GM18517 (cell line): Measurements from ENCODE around the gene MNAT1.
"Not testable (repeated sequence)": the region's sequence is repeated elsewhere in the genome, so short reads cannot be mapped to it uniquely, and the experiment has no call there.

Experiments used
- ATAC-seq: cut with Tn5 transposase; IDR thresholded peaks from one replicate; pipeline ENCODE4 v1.9.1; 2021; ENCODE audit warnings: mild to moderate bottlenecking, moderate library complexity; ENCODE audit not compliant: unreplicated experiment

The MNAT1 gene

DNA sequence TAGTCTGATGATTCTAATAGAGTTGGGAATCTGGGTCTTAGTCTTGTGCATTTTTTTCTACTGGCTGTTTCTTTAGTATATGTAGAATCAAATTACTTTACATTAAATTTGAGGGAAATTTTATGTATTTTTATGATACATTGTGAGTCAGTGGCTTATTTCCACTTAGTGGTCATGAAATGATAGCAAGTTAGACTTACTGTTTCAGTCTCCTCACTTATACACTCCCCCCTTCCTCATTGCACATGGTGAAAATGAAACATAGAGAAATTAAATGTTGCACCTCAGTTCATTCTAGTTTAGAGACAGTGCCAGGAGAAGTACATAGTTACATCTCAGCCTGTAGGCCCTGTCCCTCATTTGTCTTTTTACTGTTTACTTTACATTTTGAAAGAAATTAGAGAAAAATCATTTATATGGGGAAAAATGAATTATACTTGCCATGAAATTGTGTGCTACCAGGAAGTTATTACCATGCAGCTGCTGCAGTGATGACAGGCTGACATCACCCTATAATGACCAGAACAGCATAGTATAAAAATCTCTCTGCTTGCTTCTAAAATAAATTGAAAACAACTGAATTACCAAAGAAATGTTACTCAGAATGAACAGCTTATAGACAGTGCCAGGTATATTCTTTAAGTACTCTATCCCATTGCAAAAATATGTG is 133.1 kb downstream of the MNAT1 start:
- ATAC-seq, result no peak

DNA sequence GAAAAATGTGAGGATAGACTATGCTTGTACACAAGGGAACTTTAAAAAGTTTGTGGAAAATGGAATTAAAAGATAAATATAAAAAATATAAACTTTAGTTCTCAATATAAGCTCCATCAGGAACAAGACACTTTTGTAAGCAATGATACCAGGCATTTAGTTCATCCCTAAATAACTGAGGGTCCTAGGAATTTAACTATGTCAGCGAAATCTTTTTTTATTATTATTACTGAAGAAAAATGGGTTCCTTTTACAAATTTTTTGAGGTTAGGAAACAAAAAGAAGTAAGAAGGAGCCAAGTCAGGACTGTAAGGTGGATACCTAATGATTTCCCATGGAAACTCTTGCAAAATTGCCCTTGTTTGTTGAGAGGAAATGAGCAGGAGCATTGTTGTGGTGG is 143.6 kb downstream of the MNAT1 start:
- ATAC-seq, result no peak

DNA sequence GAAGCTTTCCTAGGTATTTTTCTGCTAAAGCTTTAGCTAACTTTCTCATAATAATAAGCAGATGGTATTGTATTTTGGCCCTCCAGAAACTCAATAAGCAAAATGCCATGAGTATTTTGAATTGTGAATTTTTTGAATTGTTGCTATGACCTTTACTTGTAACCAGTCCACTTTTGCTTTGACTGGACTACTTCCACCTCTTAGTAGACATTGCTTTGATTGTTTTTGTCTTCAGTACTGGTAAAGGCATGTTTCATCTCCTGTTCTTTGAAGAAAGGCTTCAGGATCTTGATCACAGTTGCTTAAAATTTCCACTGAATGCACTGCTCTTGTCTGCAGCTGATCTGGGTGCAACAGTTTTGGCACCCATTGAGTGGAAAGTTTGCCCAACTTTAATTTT is 144.0 kb downstream of the MNAT1 start:
- ATAC-seq, result no peak

- no peak for ATAC-seq
Observed at GRCh38 chr14:60882219-60882618, 147.7 kb downstream of the MNAT1 start.

DNA sequence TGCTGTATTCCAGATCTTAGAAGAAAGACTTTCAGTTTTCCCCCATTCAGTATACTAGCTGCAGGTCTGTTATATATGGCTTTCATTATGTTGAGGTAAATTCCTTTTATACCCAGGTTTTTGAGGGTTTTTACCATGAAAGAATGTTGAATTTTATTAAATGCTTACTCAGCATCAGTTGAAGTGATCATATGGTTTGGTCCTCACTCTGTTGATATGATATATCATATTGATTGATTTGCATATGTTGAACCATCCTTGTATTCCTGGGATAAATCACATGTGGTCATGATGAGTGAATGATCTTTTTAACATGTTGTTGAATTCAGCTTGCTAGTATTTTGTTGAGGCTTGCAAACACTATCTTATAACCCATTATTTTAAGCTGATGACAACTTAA is 149.6 kb downstream of the MNAT1 start:
- no peak for ATAC-seq

DNA sequence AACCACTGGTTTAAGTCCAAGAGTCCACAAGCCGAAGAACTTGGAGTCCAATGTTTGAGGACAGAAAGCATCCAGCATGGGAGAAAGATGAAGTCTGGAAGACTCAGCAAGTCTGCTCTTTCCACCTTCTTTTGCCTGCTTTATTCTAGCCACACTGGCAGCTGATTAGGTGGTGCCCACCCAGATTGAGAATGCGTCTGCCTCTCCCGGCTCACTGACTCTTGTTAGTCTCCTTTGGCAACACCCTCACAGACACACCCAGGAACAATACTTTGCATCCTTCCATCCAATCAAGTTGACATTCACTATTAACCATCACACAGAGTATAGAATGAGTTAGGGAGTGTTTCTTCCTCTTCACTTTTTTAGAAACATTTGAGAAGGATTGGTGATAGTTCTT is 156.1 kb downstream of the MNAT1 start:
- ATAC-seq, result not testable (repeated sequence)

GRCh38 chr14:60893911-60894310 is 159.3 kb downstream of the MNAT1 start:
- ATAC-seq, result no peak

DNA sequence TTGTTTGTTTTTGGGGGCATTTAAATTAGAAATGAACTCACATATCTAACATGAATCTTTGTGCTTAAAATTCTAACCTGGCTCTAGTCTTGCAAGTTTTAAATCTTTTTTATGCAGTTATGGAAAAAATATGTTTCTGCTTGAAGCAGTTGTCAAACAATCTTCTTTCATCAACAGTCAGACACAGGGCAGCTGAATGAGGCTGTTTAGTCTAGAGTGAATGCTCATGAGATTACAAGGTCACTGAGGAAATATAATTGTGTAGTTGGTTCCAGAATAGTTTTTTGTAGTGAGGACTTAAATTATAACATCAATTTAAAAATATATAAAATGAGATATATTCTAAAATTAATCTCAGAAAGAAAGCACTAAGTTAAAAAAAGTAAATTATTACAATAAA is 169.8 kb downstream of the MNAT1 start:
- ATAC-seq, result no peak

DNA sequence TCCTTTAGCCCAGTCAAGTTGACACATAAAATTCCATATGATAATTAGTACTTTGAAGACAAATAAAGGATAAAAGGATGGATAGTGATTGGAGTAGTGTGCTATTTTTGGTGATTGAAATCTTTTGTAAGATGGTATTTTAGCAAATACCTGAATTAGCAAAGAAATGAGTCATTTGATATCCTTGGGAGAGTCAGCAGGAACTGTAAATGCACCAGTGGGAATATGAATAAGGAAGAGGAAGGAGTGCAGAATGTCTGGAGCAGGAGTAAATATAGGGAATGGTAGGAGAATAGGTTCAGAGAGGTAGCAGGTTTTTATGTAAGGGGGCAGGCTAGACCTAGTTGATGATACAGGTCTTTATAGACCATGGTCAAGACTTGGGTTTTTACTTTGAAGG is 171.4 kb downstream of the MNAT1 start:
- no peak for ATAC-seq

DNA sequence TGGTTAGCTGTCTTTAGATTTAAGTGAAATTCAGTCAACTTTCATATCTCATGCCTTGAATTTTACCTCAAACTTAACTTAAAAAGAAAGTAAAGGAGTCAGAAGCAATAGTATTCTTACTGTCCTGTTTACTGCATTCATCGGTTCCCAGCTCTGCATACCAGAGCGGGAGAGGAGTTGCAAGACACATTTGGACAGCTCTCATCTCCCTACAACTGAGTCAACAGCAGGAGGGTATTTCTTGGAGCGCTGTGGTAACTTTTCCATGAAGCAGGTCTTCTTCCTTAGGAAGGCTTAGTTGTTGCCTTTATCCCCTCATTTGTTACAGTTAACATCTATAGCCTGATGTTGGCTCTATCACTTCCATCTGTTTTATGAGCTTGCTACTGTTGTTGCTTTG is 181.2 kb downstream of the MNAT1 start:
- no peak for ATAC-seq

DNA sequence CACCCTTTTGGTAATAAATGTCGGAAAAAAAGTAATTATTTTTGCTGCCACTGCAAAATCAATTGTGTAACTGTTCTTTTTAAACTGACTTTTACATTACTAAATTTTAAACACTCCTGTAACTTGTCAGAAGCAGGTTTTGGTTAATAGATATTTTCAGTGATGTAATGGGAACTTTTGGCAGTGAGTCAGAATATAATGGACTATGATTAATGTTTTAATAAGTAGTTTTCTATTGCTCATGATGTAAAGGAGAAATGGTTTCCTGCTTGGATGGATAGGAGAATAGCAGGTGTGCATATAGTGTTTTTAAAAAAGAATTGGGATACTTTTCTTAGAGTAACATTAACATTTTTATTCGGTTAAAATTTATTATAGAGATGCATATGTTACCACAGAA is 187.5 kb downstream of the MNAT1 start:
- no peak for ATAC-seq

DNA sequence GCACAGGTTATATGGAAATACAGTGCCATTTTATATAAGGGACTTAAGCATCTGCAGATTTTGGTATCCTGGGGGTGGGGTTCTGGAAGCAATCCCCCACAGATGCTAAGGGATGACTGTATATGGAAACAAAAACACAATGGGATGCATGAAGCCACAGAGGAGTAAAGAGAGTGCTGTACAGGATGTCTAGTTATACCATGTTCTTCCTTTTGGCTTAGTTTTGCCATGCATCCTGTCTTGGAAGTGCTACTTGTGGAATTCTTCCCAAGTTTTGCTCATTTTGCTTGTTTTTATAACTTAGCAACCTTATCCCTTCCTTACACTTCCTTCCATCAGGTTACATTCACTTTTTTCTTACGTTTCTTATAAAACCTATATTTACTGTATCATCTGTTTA is 190.7 kb downstream of the MNAT1 start:
- ATAC-seq, result no peak

- peak; percentile 85 for ATAC-seq
Observed at GRCh38 chr14:60926002-60926401, 191.4 kb downstream of the MNAT1 start.

DNA sequence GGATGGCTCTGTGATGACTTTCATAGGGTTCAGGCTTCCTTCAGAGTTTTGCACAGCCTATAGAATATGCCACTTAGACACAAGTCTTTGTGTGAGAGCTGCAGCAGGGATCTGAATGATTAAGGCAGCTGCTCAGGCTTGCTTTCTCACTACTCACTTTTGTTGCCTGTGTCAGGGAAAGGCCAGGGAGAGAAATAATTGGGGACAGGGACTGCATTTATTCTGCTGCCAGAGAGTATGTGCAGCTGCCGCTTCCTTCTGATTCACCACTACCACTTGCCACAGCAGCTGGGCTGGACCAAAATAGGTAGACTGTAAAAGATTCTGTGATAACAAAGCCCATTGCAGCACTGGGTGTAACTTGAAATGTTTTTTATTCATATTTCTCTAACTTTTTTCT is 196.7 kb downstream of the MNAT1 start:
- ATAC-seq, result no peak

DNA sequence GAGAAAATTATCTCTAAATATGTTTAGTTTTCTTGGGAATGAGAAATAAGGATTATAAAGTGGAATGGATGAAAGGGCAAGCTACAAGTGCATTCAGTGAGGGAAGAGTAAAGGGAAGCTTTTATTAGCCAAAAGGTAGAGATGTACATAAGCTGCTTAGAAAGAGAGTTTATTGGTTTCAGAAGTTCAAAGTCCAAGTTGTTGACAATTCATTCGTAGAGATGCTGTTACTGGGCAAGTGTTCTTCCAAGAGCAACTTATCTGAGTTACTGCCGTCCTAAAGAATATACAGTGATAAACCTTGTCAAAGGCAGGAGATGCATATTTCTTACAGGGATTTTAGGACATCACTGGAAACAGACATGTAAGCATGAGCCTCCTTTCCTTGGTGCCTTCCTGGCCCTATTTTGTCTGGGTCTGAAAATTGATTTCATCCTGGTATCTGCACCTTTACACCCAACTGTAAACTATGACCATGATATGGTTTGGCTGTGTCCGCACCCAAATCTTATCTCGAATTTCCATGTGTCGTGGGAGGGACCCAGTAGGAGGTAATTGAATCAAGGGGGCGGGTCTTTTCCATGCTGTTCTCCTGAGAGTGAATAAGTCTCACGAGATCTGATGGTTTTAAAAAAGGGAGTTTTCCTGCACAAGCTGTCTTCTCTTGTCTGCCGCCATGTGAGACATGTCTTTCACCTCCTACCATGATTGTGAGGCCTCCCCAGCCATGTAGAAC is 199.5 kb downstream of the MNAT1 start:
- ATAC-seq, result no peak

- no peak for ATAC-seq
Observed at GRCh38 chr14:60935319-60935718, 200.8 kb downstream of the MNAT1 start.

GRCh38 chr14:60943637-60944032 is 209.1 kb downstream of the MNAT1 start:
- no peak for ATAC-seq

GRCh38 chr14:60944204-60944603 is 209.6 kb downstream of the MNAT1 start:
- no peak for ATAC-seq

- no peak for ATAC-seq
Observed at GRCh38 chr14:60945984-60946383, 211.4 kb downstream of the MNAT1 start.

DNA sequence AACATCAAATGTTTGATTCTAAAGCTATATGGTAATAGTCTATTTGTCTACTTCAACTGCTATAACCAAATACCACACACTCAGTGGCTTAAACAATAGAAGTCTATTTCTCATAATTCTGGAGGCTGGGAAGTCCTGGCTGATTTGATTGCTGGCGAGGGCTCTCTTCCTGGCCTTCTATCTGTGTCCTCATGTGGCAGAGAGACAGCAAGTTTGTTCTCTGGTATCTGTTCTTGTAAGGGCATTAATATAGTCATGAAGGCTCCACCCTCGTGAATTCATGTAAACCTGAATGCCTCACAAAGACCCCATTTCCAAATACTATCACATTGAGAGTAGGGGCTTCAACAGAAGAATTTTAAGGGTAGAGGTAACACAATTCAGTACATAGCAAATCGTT is 212.2 kb downstream of the MNAT1 start:
- ATAC-seq, result no peak

GRCh38 chr14:60951776-60952435 is 217.3 kb downstream of the MNAT1 start:
- ATAC-seq, result no peak

DNA sequence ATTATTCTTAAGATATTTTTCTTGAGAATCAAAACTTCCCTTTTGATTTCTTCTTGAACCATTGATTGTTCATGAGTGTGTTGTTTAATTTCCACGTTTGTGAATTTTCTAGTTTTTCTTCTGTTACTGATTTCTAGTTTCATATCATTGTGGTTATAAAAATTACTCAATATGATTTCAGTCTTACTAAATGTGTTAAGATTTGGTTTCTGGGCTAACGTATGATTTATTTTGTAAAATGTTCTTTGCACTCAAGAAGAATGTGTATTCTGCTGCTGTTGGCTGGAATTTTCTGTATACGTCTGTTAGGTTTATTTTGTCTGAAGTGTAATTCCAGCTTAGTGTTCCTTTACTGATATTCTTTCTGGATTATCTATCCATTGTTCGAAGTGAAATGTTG is 221.6 kb downstream of the MNAT1 start:
- no peak for ATAC-seq
